Ovary (tissue), 9 donors: ENCODE measurements around the gene GSK3B. TPM values are rescaled to one million over a fixed set of nuclear protein-coding genes. Genes with fewer than 3 reads are reported as not detected.

ENCODE experiments used
- DNase-seq, 5 donors: peaks; one replicate each; pipeline ENCODE4 v3.0.0-alpha.2; 2019 to 2020
- H3K27ac ChIP-seq, 2 donors: fragments of 200-600 bp; one replicate each; pipeline versions ENCODE4 v1.5.1 to v1.8.0; 2019 to 2022
- H3K27me3 ChIP-seq: fragments of 200-600 bp; one replicate; pipeline ENCODE4 v1.8.0; 2022
- H3K36me3 ChIP-seq: fragments of 200-600 bp; sonication (generic); one replicate; pipeline ENCODE4 v1.5.1; 2019
- H3K4me1 ChIP-seq: one replicate; pipeline ENCODE4 v1.8.1; 2013; ENCODE audit warnings: mild to moderate bottlenecking, moderate library complexity; ENCODE audit not compliant: insufficient read depth
- H3K4me3 ChIP-seq: fragments of 200-600 bp; sonication (generic); one replicate; pipeline ENCODE4 v1.5.1; 2017
- H3K9me3 ChIP-seq, 2 donors: fragments of 200-600 bp in 1 of 2; sonication (generic) in 1 of 2; one replicate each; pipeline versions ENCODE4 v1.5.1 to v1.8.1; 2013 to 2019; ENCODE audit warnings: mild to moderate bottlenecking in 1 of 2, moderate library complexity in 1 of 2
- CTCF ChIP-seq, 3 donors: fragments of 450-650 bp in 2 of 3; fragments of 200-600 bp in 1 of 3; IDR thresholded peaks; one replicate each; pipeline versions ENCODE4 v1.5.1 to v1.8.0; 2016 to 2022; ENCODE audit warnings: antibody characterized with exemption in 3 of 3, mild to moderate bottlenecking in 1 of 3
- EP300 ChIP-seq: sonication (generic); formaldehyde crosslinking; IDR thresholded peaks from one replicate; pipeline ENCODE4 v1.6.1; 2017; ENCODE audit warnings: antibody characterized with exemption
- POLR2A ChIP-seq: fragments of 450-650 bp; IDR thresholded peaks from one replicate; pipeline ENCODE4 v1.6.1; 2017; ENCODE audit warnings: antibody characterized with exemption, mild to moderate bottlenecking, moderate library complexity
- WGBS, 3 donors: extraction: QIAGEN DNeasy Blood & Tissue Kit in 1 of 3; methylation state at CpG; one replicate each; pipeline versions ENCODE4 v1.1.5 to v1.1.7; 2013 to 2017; 5-methylcytosine and 5-hydroxymethylcytosine counted together
- intact Hi-C, 4 donors: fragments of 100-400 bp; cut with DNase I; formaldehyde crosslinking; loops; one replicate each; pipeline versions ENCODE4 v1.11.0 to v1.15.1; 2022 to 2023
- polyA plus RNA-seq, 2 donors: library from polyadenylated mRNA; stranded (reverse); fragments of 200-250 nt in 1 of 2; fragments of 350-450 nt in 1 of 2; fragmentation: Illumina TruSeq in 1 of 2; extraction: RNeasy Lipid Tissue Mini Kit (QIAGEN cat#74804) in 1 of 2; gene quantifications; one replicate each; pipeline ENCODE4 v1.2.3, GENCODE V29; 2013 to 2014
- small RNA-seq: library from RNA; depleted of rRNA; stranded (forward); fragments of <200 nt; gene quantifications from one replicate; pipeline ENCODE3, GENCODE V24; 2016
- total RNA-seq, 7 donors: library from RNA; depleted of rRNA in 2 of 7; stranded (reverse); fragments of >200 nt in 2 of 7; fragmentation: NEBNext Ultra II Directional in 3 of 7; extraction: Animal tissue kit (Norgen Biotek cat#: 25700) in 3 of 7; gene quantifications; one replicate each; pipeline versions ENCODE4 v1.1.0 to v1.2.4, GENCODE V29; 2016 to 2023
- donor health status: DM: no; HTN: no; CAD: no; lungs with moderate emphysema.
- donor health status: DM: no; HTN: no; CAD: no.
- donor health status: Bipolar disorder and iron deficiency.
- donor health status: DM: yes; HTN: yes; CAD: no.
- donor health status: DM: no; HTN: no; CAD: no.
- donor health status: DM: yes; HTN: yes; CAD: no.

The GSK3B gene
- total and polyA plus RNA-seq, 9 donors = 8.3 to 38.4 (median 25.3) TPM

- no peaks in the 10 kb centered on the region for H3K4me1 ChIP-seq
- no peak overlapping the region for H3K4me3 ChIP-seq
- H3K27me3 ChIP-seq = no peaks in the 10 kb centered on the region
- WGBS, 3 donors = 59 to 70% (median 69%) methylated on average over 1 of the region's 1 CpG
- H3K27ac ChIP-seq = no peak overlapping the region
- DNase-seq = no peak
- intact Hi-C loops = no loop called here
- TF ChIP-seq CTCF (IDR thresholded peaks at IDR 0.05) (no peak), EP300 (no peak), POLR2A (no peak)
- no peaks in the 10 kb centered on the region for H3K9me3 ChIP-seq
- no peaks in the 10 kb centered on the region for H3K36me3 ChIP-seq
Observed at GRCh38 chr3:119776304-119776703, 317.9 kb downstream of the GSK3B start.

GRCh38 chr3:119774444-119774843 is 319.8 kb downstream of the GSK3B start:
- Histone ChIP-seq H3K4me1 (no peaks in the 10 kb centered on the region), H3K36me3 (no peaks in the 10 kb centered on the region), H3K9me3 (no peaks in the 10 kb centered on the region), H3K4me3 (no peak overlapping the region), H3K27me3 (no peaks in the 10 kb centered on the region), H3K27ac (no peak overlapping the region)
- intact Hi-C loops = no loop called here
- TF ChIP-seq EP300 (no peak), CTCF (IDR thresholded peaks at IDR 0.05) (no peak), POLR2A (no peak)
- WGBS, 3 donors = 6 to 12% (median 7%) methylated on average over 2 of the region's 2 CpGs
- no peak for DNase-seq

Small RNA genes within 50 kb of the gene (small RNA-seq; reads per million reads assigned to genes)
- gene RN7SL397P = not detected
- gene RN7SL762P = not detected

Other genes with a start within 250 kb of the GSK3B start
- 1 to 10 TPM in 6 of 7 donors, under 1 TPM in 1; 0.24 to 3.5 (median 1.4) TPM for gene GPR156, start 190.8 kb upstream of the GSK3B start, total RNA-seq
- gene GPR156, start 190.8 kb upstream of the GSK3B start, polyA plus RNA-seq = 1 to 10 TPM in 1 of 2 donors, under 1 TPM in 1; 0.50 to 1.2 TPM